Activated CD4-positive, alpha-beta memory T cell treated with anti-CD3 and anti-CD28 coated beads for 36 hours (primary cell): Measurements from ENCODE around the gene ALKBH4. TPM values are rescaled to one million over a fixed set of nuclear protein-coding genes. Genes with fewer than 3 reads are reported as not detected.
"Not testable (repeated sequence)": the region's sequence is repeated elsewhere in the genome, so short reads cannot be mapped to it uniquely, and the experiment has no call there.

Source experiments
- CTCF ChIA-PET: fragments of 350-600 bp; sonication (Branson Sonifier 250); formaldehyde crosslinking; loops from one replicate; lab custom pipeline; 2021; ENCODE audit warnings: antibody characterized with exemption, inconsistent platforms; lab: Charles Lee
- POLR2A ChIA-PET: fragments of 350-600 bp; sonication (Branson Sonifier 250); formaldehyde crosslinking; loops from one replicate; lab custom pipeline; 2021; ENCODE audit warnings: antibody characterized with exemption; lab: Charles Lee
- DNase-seq: peaks from one replicate; pipeline ENCODE4 v3.0.0-alpha.2; 2020
- H3K27ac Mint-ChIP-seq: one replicate; pipeline ENCODE4 v1.8.0; 2021; ENCODE audit warnings: mixed read lengths
- H3K27me3 Mint-ChIP-seq: one replicate; pipeline ENCODE4 v1.8.0; 2021; ENCODE audit warnings: mixed read lengths
- H3K36me3 Mint-ChIP-seq: one replicate; pipeline ENCODE4 v1.8.0; 2021; ENCODE audit warnings: mixed read lengths
- H3K4me1 Mint-ChIP-seq: one replicate; pipeline ENCODE4 v1.8.0; 2021; ENCODE audit warnings: low read depth, mixed read lengths
- H3K4me3 Mint-ChIP-seq: one replicate; pipeline ENCODE4 v1.8.0; 2021; ENCODE audit warnings: mild to moderate bottlenecking, mixed read lengths
- H3K9me3 Mint-ChIP-seq: one replicate; pipeline ENCODE4 v1.8.0; 2021; ENCODE audit warnings: mixed read lengths
- intact Hi-C: fragments of 100-400 bp; cut with micrococcal nuclease; formaldehyde crosslinking; loops from one replicate; pipeline ENCODE4 v1.15.1; 2023
- total RNA-seq, 2 experiments: library from RNA; stranded (reverse); gene quantifications; one replicate each; pipeline ENCODE4 v1.2.3, GENCODE V29; 2021

ALKBH4 gene
- total RNA-seq, 2 experiments from 2014 or later = 7.7 to 7.8 TPM

DNA sequence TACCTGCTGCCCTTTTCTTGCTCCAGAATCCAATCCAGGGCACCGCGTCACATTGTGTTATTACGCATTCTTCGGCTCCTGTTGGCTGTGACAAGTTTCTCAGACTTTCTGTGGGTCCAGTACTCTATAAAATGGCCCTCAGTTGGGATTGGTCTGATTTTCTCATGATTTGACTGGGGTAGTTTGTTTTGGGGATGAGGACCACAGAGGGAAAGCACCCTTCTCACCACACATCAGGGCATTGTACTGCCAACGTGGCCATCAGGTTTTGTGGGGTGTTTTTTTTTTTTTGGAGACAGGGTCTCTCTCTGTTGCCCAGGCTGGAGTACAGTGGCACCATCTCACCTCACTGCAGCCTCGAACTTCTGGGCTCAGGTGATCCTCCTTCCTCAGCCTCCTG, 48.3 kb downstream of the ALKBH4 start:
- Mint-ChIP-seq H3K9me3 (no peaks in the 10 kb centered on the region), H3K27me3 (no peaks in the 10 kb centered on the region), H3K4me1 (peaks cover 53% of the 10 kb centered on the region), H3K27ac (peak overlapping the region; percentile 98), H3K36me3 (peaks cover 33% of the 10 kb centered on the region), H3K4me3 (peak overlapping the region; percentile 59)
- POLR2A ChIA-PET = interaction anchor here (2.1 to 3.0 kb wide), 3 partner anchors 10 to 20 kb away, joined by 8 to 34 read pairs (median 12); partner anchors contain the start of genes ORAI2 and PRKRIP1
- CTCF ChIA-PET = interaction anchor here (0.6 to 3.4 kb wide), 8 partner anchors 10 to 50 kb away, joined by 3 to 19 read pairs (median 8); no protein-coding TSS in a partner anchor
- intact Hi-C loops = no loop called here
- DNase-seq = no peak

DNA sequence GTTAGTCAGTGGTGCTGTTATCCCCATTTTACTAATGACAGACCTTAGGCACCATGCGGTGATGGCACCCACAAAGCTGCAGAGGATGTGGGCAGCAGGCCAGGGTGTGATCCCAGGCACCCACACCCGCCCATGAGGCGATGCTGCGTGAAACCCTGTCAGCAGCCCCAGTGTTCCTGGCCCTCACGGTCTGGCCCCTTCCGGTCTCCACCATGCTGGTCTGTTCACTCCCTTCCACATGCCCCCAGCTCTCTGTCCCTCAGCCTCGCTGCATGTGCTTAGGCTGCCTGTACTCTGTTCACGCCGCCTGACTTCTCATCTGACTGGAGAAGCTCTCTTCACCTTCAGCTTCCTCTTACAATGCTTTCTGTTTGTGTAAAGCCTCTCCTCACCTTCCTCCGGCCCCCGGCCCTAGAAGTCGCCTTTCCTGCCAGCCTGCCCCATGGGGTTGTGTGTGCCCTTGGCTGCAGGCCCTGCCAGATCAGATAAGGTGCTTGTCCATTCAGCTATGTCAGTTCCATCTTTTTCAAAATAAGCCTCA, 48.9 kb downstream of the ALKBH4 start:
- H3K27ac Mint-ChIP-seq = peak overlapping the region; percentile 98
- H3K4me1 Mint-ChIP-seq = peaks cover 50% of the 10 kb centered on the region
- H3K4me3 Mint-ChIP-seq = peak overlapping the region; percentile 59
- CTCF ChIA-PET = interaction anchor here (0.5 to 3.4 kb wide), 10 partner anchors 10 to 50 kb away, joined by 3 to 19 read pairs (median 6); partner anchors contain the start of gene PRKRIP1
- H3K9me3 Mint-ChIP-seq = no peaks in the 10 kb centered on the region
- POLR2A ChIA-PET = interaction anchor here (0.6 to 3.0 kb wide), 6 partner anchors 11 to 55 kb away, joined by 3 to 34 read pairs (median 6); partner anchors contain the start of genes ORAI2 and PRKRIP1
- intact Hi-C loops = loop anchor here (1.0 kb wide), 2 partner anchors 11 to 16 kb away; no protein-coding TSS in a partner anchor
- peak; percentile 89 for DNase-seq
- H3K27me3 Mint-ChIP-seq = no peaks in the 10 kb centered on the region
- H3K36me3 Mint-ChIP-seq = peaks cover 32% of the 10 kb centered on the region

DNA sequence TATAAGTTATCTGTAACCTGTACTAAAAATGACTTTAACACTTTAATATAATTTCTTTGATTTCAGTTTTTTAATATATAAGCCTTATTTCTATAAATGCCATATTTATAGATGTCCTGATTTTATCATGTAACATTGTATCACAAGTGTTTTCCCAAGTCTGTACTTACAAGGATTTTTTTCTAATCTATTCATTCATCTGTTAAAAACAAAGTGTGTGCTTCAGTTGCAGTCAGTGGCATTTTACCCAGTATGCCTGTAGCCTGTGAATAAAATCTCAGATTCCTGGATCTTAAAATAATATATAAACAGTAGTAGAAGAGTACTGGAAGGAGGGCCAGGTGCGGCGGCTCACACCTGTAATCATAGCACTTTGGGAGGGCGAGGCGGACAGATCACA, 51.1 kb downstream of the ALKBH4 start:
- ChIA-PET CTCF (interaction anchor here (1.0 to 2.3 kb wide), 5 partner anchors 9 to 36 kb away, joined by 3 to 18 read pairs (median 6); partner anchors contain the start of gene ORAI2), POLR2A (interaction anchor here (3.0 kb wide), 1 partner anchor 19 kb away, joined by 12 read pairs; the partner anchor contains the start of gene ORAI2)
- Mint-ChIP-seq H3K9me3 (no peaks in the 10 kb centered on the region), H3K36me3 (peaks cover 40% of the 10 kb centered on the region), H3K27ac (peak overlapping the region; percentile 23), H3K4me1 (peaks cover 36% of the 10 kb centered on the region), H3K27me3 (no peaks in the 10 kb centered on the region), H3K4me3 (no peak overlapping the region)
- no peak for DNase-seq
- intact Hi-C loops = no loop called here

DNA sequence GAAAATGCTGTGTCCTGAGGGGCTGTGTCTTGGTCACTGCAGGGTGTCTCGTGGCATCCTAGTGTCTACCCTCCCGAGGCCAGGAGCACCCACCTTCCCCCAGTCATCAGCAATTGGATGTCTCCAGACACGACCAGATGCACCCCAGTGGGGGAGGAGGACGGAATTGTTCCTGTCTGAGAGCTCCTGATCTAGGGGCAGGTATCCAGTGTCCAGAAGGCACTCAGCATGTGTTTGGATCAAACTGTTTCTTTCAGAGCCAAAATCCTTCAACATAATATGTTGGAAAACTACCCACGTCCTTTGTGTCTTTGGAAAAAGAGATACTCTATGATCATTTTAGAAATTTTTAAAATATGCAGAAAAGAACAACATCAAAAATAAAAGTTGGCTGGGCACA, 51.6 kb downstream of the ALKBH4 start:
- POLR2A ChIA-PET = interaction anchor here (0.8 to 1.1 kb wide), 2 partner anchors 12 to 20 kb away, joined by 4 read pairs; partner anchors contain the start of gene ORAI2
- peaks cover 34% of the 10 kb centered on the region for H3K4me1 Mint-ChIP-seq
- H3K27ac Mint-ChIP-seq = no peak overlapping the region

DNA sequence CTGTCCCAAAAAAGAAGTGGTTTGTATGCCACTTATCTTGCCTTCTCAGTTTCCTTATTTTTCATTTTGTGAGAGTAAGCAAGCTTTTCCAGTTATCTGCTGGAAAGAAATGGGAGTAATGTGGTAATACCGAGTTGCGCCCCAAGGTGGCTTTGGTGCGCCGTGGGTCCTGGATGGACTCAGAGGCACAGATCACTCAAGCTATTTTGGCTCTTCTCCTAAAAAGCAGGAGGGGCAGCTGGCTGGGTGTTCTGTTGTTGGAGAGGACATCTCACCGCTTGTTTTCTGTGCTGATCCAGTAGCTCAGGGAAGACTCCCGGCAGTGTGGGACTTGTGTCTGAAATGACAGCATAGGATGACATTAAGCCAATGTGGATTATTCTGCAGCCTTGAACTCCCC, 52.1 kb downstream of the ALKBH4 start:
- Mint-ChIP-seq H3K4me3 (no peak overlapping the region), H3K27me3 (no peaks in the 10 kb centered on the region), H3K36me3 (peaks cover 48% of the 10 kb centered on the region), H3K4me1 (peaks cover 31% of the 10 kb centered on the region), H3K9me3 (no peaks in the 10 kb centered on the region), H3K27ac (no peak overlapping the region)
- intact Hi-C loops = loop anchor here (1.0 kb wide), 1 partner anchor 38 kb away; no protein-coding TSS in a partner anchor
- ChIA-PET POLR2A (interaction anchor here (0.8 to 1.1 kb wide), 2 partner anchors 13 to 20 kb away, joined by 4 read pairs; partner anchors contain the start of gene ORAI2), CTCF (interaction anchor here (1.0 to 2.3 kb wide), 7 partner anchors 8 to 54 kb away, joined by 3 to 20 read pairs (median 5); partner anchors contain the start of gene ORAI2)
- peak; percentile 53 for DNase-seq

More for the DNA sequence above, 51.6 kb downstream of the ALKBH4 start:
- Mint-ChIP-seq H3K36me3 (peaks cover 43% of the 10 kb centered on the region), H3K9me3 (no peaks in the 10 kb centered on the region), H3K27me3 (no peaks in the 10 kb centered on the region), H3K4me3 (no peak overlapping the region)
- CTCF ChIA-PET = interaction anchor here (1.0 to 2.3 kb wide), 7 partner anchors 9 to 54 kb away, joined by 3 to 20 read pairs (median 5); partner anchors contain the start of gene ORAI2
- DNase-seq = no peak
- intact Hi-C loops = no loop called here

DNA sequence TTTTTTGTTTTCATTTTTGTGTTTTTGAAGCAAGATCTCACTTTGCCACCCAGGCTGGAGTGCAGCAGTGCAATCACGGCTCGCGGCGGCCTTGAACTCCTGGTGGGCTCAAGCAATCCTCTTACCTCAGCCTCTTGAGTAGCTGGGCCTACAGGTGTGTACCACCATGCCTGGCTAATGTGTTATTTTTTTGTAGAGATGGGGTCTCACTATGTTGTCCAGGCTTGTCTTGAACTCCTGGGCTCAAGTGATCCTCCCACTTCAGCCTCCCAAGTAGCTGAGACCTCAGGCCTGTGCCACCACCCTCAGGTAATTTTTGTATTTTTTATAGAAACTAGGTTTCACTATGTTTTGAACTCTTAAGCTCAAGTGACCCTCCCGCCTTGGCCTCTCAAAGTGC, 53.7 kb downstream of the ALKBH4 start:
- Mint-ChIP-seq H3K9me3 (no peaks in the 10 kb centered on the region), H3K4me3 (no peak overlapping the region), H3K27me3 (no peaks in the 10 kb centered on the region), H3K4me1 (peaks cover 14% of the 10 kb centered on the region), H3K36me3 (peaks cover 50% of the 10 kb centered on the region), H3K27ac (no peak overlapping the region)
- ChIA-PET POLR2A (no interaction called here), CTCF (no interaction called here)
- intact Hi-C loops = no loop called here
- no peak for DNase-seq

DNA sequence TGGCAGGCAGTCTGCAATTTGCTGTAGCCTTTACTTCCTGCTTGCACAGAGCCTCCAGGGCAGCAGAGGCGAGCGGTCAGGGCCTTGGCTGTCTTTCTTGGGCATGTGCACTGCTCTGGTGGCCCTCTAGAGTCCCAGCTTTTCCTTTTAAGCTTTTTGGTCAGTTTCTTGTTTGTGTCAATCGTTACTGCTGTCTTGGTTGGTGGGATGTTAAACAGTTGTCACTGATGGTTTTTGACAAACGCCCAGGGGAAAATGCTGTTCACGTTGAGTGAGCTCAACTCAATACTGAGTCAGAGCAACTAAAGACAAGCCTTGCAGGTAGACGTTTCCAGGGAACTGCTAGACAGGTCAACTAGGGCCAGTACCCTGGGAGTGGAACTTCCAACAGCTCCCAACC, 54.5 kb downstream of the ALKBH4 start:
- POLR2A ChIA-PET = interaction anchor here (0.8 kb wide), 1 partner anchor 16 kb away, joined by 4 read pairs; no protein-coding TSS in a partner anchor
- no peak overlapping the region for H3K27ac Mint-ChIP-seq

DNA sequence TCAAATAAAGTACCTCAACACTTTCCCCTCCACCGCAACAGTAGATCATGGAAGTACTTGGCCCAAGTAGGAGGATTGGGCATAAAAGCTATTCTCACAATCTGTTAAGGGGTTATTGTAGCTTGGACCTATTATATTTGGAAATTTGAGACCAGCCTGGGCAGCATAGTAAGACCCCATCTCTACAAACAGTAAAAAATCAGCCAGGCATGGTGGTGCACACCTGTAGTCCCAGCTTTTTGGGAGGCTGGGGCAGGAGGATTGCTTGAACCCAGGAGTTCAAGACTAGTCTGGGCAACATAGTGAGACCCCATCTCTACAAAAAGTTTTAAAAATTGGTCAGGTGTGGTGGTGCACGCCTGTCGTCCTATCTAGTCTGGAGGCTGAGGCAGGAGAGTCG, 55.3 kb downstream of the ALKBH4 start:
- peak overlapping the region; percentile 54 for H3K27ac Mint-ChIP-seq
- no peak overlapping the region for H3K4me3 Mint-ChIP-seq
- POLR2A ChIA-PET = interaction anchor here (0.8 kb wide), 1 partner anchor 16 kb away, joined by 4 read pairs; no protein-coding TSS in a partner anchor
- peaks cover 47% of the 10 kb centered on the region for H3K36me3 Mint-ChIP-seq
- DNase-seq = no peak
- intact Hi-C loops = no loop called here
- no peaks in the 10 kb centered on the region for H3K27me3 Mint-ChIP-seq
- CTCF ChIA-PET = interaction anchor here (1.0 to 2.7 kb wide), 3 partner anchors 17 to 58 kb away, joined by 3 to 11 read pairs (median 4); no protein-coding TSS in a partner anchor
- peaks cover 4% of the 10 kb centered on the region for H3K4me1 Mint-ChIP-seq
- H3K9me3 Mint-ChIP-seq = no peaks in the 10 kb centered on the region

More for the DNA sequence above, 54.5 kb downstream of the ALKBH4 start:
- Mint-ChIP-seq H3K4me1 (peaks cover 6% of the 10 kb centered on the region), H3K36me3 (peaks cover 51% of the 10 kb centered on the region), H3K27me3 (no peaks in the 10 kb centered on the region), H3K4me3 (no peak overlapping the region), H3K9me3 (no peaks in the 10 kb centered on the region)
- no peak for DNase-seq
- CTCF ChIA-PET = interaction anchor here (1.0 to 1.1 kb wide), 2 partner anchors 16 to 58 kb away, joined by 3 to 4 read pairs; no protein-coding TSS in a partner anchor
- intact Hi-C loops = no loop called here

DNA sequence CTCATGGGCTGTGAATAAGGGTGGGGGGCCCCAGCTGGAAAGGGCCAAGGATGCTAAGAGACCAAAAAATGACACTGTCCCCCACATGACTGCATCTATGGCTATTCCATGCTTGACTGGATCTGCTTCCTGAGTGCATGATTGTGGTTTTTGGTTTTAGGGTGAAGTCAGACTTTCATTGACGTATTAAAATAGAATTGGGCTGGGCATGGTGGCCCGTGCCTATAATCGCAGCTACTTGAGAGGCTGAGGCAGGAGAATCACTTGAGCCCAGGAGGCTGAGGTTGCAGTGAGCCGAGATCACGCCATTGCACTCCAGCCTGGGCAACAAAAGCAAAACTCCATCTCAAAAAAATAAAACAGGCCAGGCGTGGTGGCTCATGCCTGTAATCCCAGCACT, 56.1 kb downstream of the ALKBH4 start:
- H3K27me3 Mint-ChIP-seq, H3K4me3 Mint-ChIP-seq, H3K4me1 Mint-ChIP-seq, DNase-seq, intact Hi-C loops, POLR2A ChIA-PET, H3K9me3 Mint-ChIP-seq: not testable (repeated sequence)
- CTCF ChIA-PET = interaction anchor here (2.7 kb wide), 1 partner anchor 42 kb away, joined by 11 read pairs; no protein-coding TSS in a partner anchor
- H3K27ac Mint-ChIP-seq = peak overlapping the region; percentile 54
- H3K36me3 Mint-ChIP-seq = peaks cover 45% of the 10 kb centered on the region

DNA sequence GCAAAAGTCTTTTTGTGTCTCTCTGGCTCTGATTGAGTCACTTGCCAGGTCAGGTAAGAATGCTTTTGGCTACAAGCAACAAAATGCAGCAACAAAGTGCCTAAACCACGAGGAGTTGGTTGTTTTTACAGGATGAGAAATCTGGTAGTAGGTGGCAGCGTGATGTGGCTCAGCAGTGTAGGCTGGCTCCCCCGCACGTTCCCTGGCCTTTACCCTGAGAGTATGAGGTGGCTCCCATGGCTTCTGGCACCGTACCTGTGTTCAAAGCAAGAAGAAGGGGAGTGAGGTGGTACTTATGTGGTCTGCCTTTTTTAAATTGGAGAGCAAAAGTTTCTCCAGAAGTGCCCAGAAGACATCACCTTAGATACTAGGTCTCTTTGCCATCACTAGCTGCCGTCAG, 56.8 kb downstream of the ALKBH4 start:
- Mint-ChIP-seq H3K9me3 (no peaks in the 10 kb centered on the region), H3K27ac (peak overlapping the region; percentile 54), H3K4me1 (peaks cover 6% of the 10 kb centered on the region), H3K27me3 (no peaks in the 10 kb centered on the region), H3K4me3 (no peak overlapping the region), H3K36me3 (peaks cover 47% of the 10 kb centered on the region)
- intact Hi-C loops = no loop called here
- CTCF ChIA-PET = interaction anchor here (2.7 kb wide), 1 partner anchor 42 kb away, joined by 11 read pairs; no protein-coding TSS in a partner anchor
- DNase-seq = no peak
- POLR2A ChIA-PET = no interaction called here
